ENCODE results near the gene KLF3. TPM values are rescaled to one million over a fixed set of nuclear protein-coding genes. Genes with fewer than 3 reads are reported as not detected.

KLF3 gene
- total RNA-seq, 1 experiment from 2014 or later: 51.2 TPM

GRCh38 chr4:38672397-38673129 is 8.6 kb downstream of the KLF3 start:
- H3K36me3 Mint-ChIP-seq (ENCODE audit: insufficient read depth, unreplicated experiment): peaks cover 6% of the 10 kb centered on the region
- CTCF ChIA-PET: interaction anchor here (0.6 to 3.8 kb wide), 6 partner anchors 12 to 1318 kb away, joined by 3 to 28 read pairs (median 3); no protein-coding TSS in a partner anchor
- H3K4me1 Mint-ChIP-seq (ENCODE audit: insufficient read depth, unreplicated experiment): peaks cover 55% of the 10 kb centered on the region
- H3K27ac Mint-ChIP-seq (ENCODE audit: low read depth, unreplicated experiment): peak overlapping the region; percentile 81
- BruUV-seq (replicated peaks): no TSS peak
- DNase-seq (ENCODE audit: unreplicated experiment): no peak
- peak overlapping the region; percentile 55 for H3K4me3 Mint-ChIP-seq (ENCODE audit: unreplicated experiment)
- POLR2A ChIA-PET: interaction anchor here (0.7 to 8.2 kb wide), 3 partner anchors 52 to 512 kb away, joined by 3 to 192 read pairs (median 7); no protein-coding TSS in a partner anchor
- no peak for TF ChIP-seq CTCF (IDR thresholded peaks at IDR 0.05; ENCODE audit: unreplicated experiment)
- H3K9me3 Mint-ChIP-seq (ENCODE audit: unreplicated experiment): no peaks in the 10 kb centered on the region
- no peaks in the 10 kb centered on the region for H3K27me3 Mint-ChIP-seq (ENCODE audit: insufficient read depth, unreplicated experiment)
- intact Hi-C loops (cut with micrococcal nuclease): no loop called here

GRCh38 chr4:38673130-38673978 is 9.4 kb downstream of the KLF3 start:
- Mint-ChIP-seq H3K27me3 (ENCODE audit: insufficient read depth, unreplicated experiment) (no peaks in the 10 kb centered on the region), H3K9me3 (ENCODE audit: unreplicated experiment) (no peaks in the 10 kb centered on the region), H3K4me3 (ENCODE audit: unreplicated experiment) (peak overlapping the region; percentile 55), H3K27ac (ENCODE audit: low read depth, unreplicated experiment) (peak overlapping the region; percentile 81), H3K4me1 (ENCODE audit: insufficient read depth, unreplicated experiment) (peaks cover 63% of the 10 kb centered on the region), H3K36me3 (ENCODE audit: insufficient read depth, unreplicated experiment) (peaks cover 6% of the 10 kb centered on the region)
- intact Hi-C loops (cut with micrococcal nuclease): no loop called here
- POLR2A ChIA-PET: interaction anchor here (0.7 to 8.2 kb wide), 15 partner anchors 7 to 499 kb away, joined by 3 to 192 read pairs (median 11); no protein-coding TSS in a partner anchor
- CTCF ChIA-PET: interaction anchor here (0.6 to 5.3 kb wide), 11 partner anchors 13 to 674 kb away, joined by 3 to 71 read pairs (median 8); no protein-coding TSS in a partner anchor
- peak; percentile 91 for DNase-seq (ENCODE audit: unreplicated experiment)
- no TSS peak for BruUV-seq (replicated peaks)
- no peak for TF ChIP-seq CTCF (IDR thresholded peaks at IDR 0.05; ENCODE audit: unreplicated experiment)

GRCh38 chr4:38674258-38675144 is 10.5 kb downstream of the KLF3 start:
- Mint-ChIP-seq H3K9me3 (ENCODE audit: unreplicated experiment) (no peaks in the 10 kb centered on the region), H3K27ac (ENCODE audit: low read depth, unreplicated experiment) (peak overlapping the region; percentile 81), H3K4me1 (ENCODE audit: insufficient read depth, unreplicated experiment) (peaks cover 69% of the 10 kb centered on the region), H3K27me3 (ENCODE audit: insufficient read depth, unreplicated experiment) (no peaks in the 10 kb centered on the region), H3K4me3 (ENCODE audit: unreplicated experiment) (peak overlapping the region; percentile 55), H3K36me3 (ENCODE audit: insufficient read depth, unreplicated experiment) (peaks cover 10% of the 10 kb centered on the region)
- no peak for TF ChIP-seq CTCF (IDR thresholded peaks at IDR 0.05; ENCODE audit: unreplicated experiment)
- BruUV-seq (replicated peaks): no TSS peak
- ChIA-PET CTCF (interaction anchor here (0.5 to 5.3 kb wide), 47 partner anchors 8 to 849 kb away, joined by 3 to 71 read pairs (median 4); no protein-coding TSS in a partner anchor), POLR2A (interaction anchor here (0.6 to 4.9 kb wide), 22 partner anchors 8 to 603 kb away, joined by 3 to 53 read pairs (median 4); no protein-coding TSS in a partner anchor)
- intact Hi-C loops (cut with micrococcal nuclease): loop anchor here (1.0 kb wide), 5 partner anchors 57 to 612 kb away; no protein-coding TSS in a partner anchor
- DNase-seq (ENCODE audit: unreplicated experiment): peak; percentile 46

Measured in MCF 10A (cell line).